ENCODE measurements around the gene CFB. TPM values are rescaled to one million over a fixed set of nuclear protein-coding genes. Genes with fewer than 3 reads are reported as not detected.

The CFB gene
- total RNA-seq, 4 donors from 2014 or later = 9.0 to 59.7 (median 39.6) TPM

DNA sequence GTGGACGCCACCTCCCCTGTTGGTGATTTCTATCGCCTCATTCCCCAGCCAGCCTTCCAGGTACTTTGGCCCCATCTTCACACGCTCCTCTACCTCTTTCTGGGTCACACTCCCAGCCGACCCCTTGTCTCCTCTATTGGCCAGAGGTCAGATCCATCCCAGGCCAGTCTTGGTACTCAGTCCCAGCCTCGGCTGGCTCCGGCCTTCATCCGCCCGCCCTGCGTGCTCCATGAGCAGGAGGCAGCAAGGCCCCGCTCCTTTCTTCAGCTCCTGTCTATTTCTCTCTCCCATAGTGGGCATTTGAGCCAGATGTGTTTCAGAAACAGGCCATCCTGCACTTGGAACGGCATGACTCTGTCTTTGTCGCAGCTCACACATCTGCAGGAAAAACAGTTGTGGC, 15.7 kb downstream of the CFB start:
- H3K9me3 ChIP-seq = no peaks in the 10 kb centered on the region
- no peak overlapping the region for H3K27ac ChIP-seq
- WGBS, 2 donors (ENCODE audit: low coverage in 1 of 2) = 80 to 96% methylated on average over 1 to 12 of the region's 12 CpGs
- H3K36me3 ChIP-seq = peaks cover 0 to 36% (median 9%) of the 10 kb centered on the region in 4 donors
- intact Hi-C loops (cut with DNase I; ENCODE audit: low total_unique reads) = no loop called here
- H3K4me1 ChIP-seq = peaks cover 11 to 23% (median 19%) of the 10 kb centered on the region in 4 donors
- no peak overlapping the region for H3K4me3 ChIP-seq
- TF ChIP-seq POLR2AphosphoS5 (IDR thresholded peaks at IDR 0.05) (no peak), POLR2A (IDR thresholded peaks at IDR 0.05) (no peak), EP300 (IDR thresholded peaks at IDR 0.05; ENCODE audit: low read depth) (no peak)
- TF ChIP-seq, protein P1, sequence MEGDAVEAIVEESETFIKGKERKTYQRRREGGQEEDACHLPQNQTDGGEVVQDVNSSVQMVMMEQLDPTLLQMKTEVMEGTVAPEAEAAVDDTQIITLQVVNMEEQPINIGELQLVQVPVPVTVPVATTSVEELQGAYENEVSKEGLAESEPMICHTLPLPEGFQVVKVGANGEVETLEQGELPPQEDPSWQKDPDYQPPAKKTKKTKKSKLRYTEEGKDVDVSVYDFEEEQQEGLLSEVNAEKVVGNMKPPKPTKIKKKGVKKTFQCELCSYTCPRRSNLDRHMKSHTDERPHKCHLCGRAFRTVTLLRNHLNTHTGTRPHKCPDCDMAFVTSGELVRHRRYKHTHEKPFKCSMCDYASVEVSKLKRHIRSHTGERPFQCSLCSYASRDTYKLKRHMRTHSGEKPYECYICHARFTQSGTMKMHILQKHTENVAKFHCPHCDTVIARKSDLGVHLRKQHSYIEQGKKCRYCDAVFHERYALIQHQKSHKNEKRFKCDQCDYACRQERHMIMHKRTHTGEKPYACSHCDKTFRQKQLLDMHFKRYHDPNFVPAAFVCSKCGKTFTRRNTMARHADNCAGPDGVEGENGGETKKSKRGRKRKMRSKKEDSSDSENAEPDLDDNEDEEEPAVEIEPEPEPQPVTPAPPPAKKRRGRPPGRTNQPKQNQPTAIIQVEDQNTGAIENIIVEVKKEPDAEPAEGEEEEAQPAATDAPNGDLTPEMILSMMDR (IDR thresholded peaks at IDR 0.05) = no peak
- no peak for DNase-seq
- in situ Hi-C loops (cut with MboI; ENCODE audit: low pct_ligation_motif_present in 1 of 4, low pct_unique_long_range_greater_than_20kb in 1 of 4, low sequenced_read_pairs in 3 of 4) = loop anchor here in 2 of 4 donors (25.0 kb wide), 1 partner anchor 101 kb away; no protein-coding TSS in a partner anchor
- H3K27me3 ChIP-seq = no peaks in the 10 kb centered on the region

DNA sequence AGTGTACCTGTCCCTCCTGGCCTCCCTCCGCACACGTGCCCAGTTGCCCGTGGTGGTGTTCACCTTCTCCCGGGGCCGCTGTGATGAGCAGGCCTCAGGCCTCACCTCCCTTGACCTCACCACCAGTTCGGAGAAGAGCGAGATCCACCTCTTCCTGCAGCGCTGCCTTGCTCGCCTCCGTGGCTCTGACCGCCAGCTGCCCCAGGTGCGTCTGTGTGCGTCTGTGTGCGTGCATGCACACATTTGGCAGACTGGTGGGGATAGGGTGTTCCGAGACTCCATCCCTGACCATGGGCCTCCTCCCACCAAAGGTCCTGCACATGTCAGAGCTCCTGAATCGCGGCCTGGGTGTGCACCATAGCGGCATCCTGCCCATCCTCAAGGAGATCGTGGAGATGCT, 18.0 kb downstream of the CFB start:
- 92% methylated on average over 19 of the region's 19 CpGs; no CpG with 5 or more reads in 1 of the 2 donors for WGBS, 2 donors (ENCODE audit: low coverage in 1 of 2)
- in situ Hi-C loops (cut with MboI; ENCODE audit: low pct_ligation_motif_present in 1 of 4, low pct_unique_long_range_greater_than_20kb in 1 of 4, low sequenced_read_pairs in 3 of 4) = loop anchor here in 2 of 4 donors (25.0 kb wide), 1 partner anchor 98 kb away; no protein-coding TSS in a partner anchor
- no peaks in the 10 kb centered on the region for H3K27me3 ChIP-seq
- intact Hi-C loops (cut with DNase I; ENCODE audit: low total_unique reads) = no loop called here
- no peak overlapping the region for H3K4me3 ChIP-seq
- peaks cover 5 to 12% (median 10%) of the 10 kb centered on the region in 4 donors for H3K4me1 ChIP-seq
- H3K9me3 ChIP-seq = no peaks in the 10 kb centered on the region
- no peak for DNase-seq
- no peak overlapping the region for H3K27ac ChIP-seq
- H3K36me3 ChIP-seq = peaks cover 0 to 54% (median 14%) of the 10 kb centered on the region in 4 donors
- TF ChIP-seq POLR2AphosphoS5 (IDR thresholded peaks at IDR 0.05) (no peak), POLR2A (IDR thresholded peaks at IDR 0.05) (no peak), EP300 (IDR thresholded peaks at IDR 0.05; ENCODE audit: low read depth) (no peak)
- TF ChIP-seq, protein P1 (IDR thresholded peaks at IDR 0.05) = no peak

DNA sequence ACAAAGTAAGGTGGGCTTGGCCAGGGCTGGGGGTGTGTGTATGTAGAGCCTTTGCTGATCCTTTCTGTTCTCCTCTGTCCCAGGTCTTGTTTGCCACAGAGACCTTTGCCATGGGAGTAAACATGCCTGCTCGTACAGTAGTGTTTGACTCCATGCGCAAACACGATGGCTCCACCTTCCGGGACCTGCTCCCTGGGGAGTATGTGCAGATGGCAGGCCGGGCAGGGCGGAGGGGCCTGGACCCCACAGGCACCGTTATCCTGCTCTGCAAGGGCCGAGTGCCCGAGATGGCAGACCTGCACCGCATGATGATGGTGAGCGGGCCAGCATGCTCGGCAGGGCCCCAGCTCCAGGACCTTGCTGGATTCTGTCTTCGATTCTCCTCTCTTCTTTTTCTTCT, 19.8 kb downstream of the CFB start:
- intact Hi-C loops (cut with DNase I; ENCODE audit: low total_unique reads) = no loop called here
- in situ Hi-C loops (cut with MboI; ENCODE audit: low pct_ligation_motif_present in 1 of 4, low pct_unique_long_range_greater_than_20kb in 1 of 4, low sequenced_read_pairs in 3 of 4) = loop anchor here in 2 of 4 donors (25.0 kb wide), 1 partner anchor 97 kb away; no protein-coding TSS in a partner anchor
- DNase-seq = no peak
- Histone ChIP-seq H3K4me1 (peaks cover 3 to 5% (median 5%) of the 10 kb centered on the region in 4 donors), H3K27ac (no peak overlapping the region), H3K27me3 (no peaks in the 10 kb centered on the region), H3K36me3 (peaks cover 0 to 54% (median 18%) of the 10 kb centered on the region in 4 donors), H3K9me3 (no peaks in the 10 kb centered on the region), H3K4me3 (no peak overlapping the region)
- no peak for TF ChIP-seq POLR2AphosphoS5 (IDR thresholded peaks at IDR 0.05)
- no peak for TF ChIP-seq POLR2A (IDR thresholded peaks at IDR 0.05)
- TF ChIP-seq, protein P1 (IDR thresholded peaks at IDR 0.05) = no peak
- TF ChIP-seq EP300 (IDR thresholded peaks at IDR 0.05; ENCODE audit: low read depth) = no peak
- WGBS, 2 donors (ENCODE audit: low coverage in 1 of 2) = 93% methylated on average over 12 of the region's 13 CpGs; no CpG with 5 or more reads in 1 of the 2 donors

DNA sequence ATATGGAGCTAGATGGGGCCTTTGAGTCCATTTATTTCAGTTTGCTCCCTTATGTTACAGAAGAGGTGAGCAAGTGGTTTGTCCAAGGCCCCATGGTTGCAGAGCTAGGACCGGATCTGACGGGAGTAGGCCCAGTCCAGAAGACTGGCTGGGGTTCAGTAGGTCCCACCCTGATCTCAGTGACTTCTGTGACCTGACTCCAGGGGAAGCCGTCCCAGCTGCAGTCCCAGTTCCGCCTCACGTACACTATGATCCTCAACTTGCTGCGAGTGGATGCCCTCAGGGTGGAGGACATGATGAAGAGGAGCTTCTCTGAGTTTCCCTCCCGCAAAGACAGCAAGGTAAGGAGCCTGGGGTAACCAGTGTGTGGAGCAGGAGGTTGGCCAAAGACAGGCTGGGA, 20.6 kb downstream of the CFB start:
- no peak for TF ChIP-seq EP300 (IDR thresholded peaks at IDR 0.05; ENCODE audit: low read depth)
- TF ChIP-seq, protein P1 (IDR thresholded peaks at IDR 0.05) = no peak
- no peak for TF ChIP-seq POLR2AphosphoS5 (IDR thresholded peaks at IDR 0.05)
- TF ChIP-seq POLR2A (IDR thresholded peaks at IDR 0.05) = no peak
- no peaks in the 10 kb centered on the region for H3K27me3 ChIP-seq
- intact Hi-C loops (cut with DNase I; ENCODE audit: low total_unique reads) (no loop called here), in situ Hi-C loops (cut with MboI; ENCODE audit: low pct_ligation_motif_present in 1 of 4, low pct_unique_long_range_greater_than_20kb in 1 of 4, low sequenced_read_pairs in 3 of 4) (loop anchor here in 2 of 4 donors (25.0 kb wide), 1 partner anchor 96 kb away; no protein-coding TSS in a partner anchor)
- H3K27ac ChIP-seq = no peak overlapping the region
- no peak overlapping the region for H3K4me3 ChIP-seq
- peaks cover 11 to 13% (median 13%) of the 10 kb centered on the region in 4 donors for H3K4me1 ChIP-seq
- H3K36me3 ChIP-seq = peaks cover 0 to 54% (median 18%) of the 10 kb centered on the region in 4 donors
- DNase-seq = no peak
- WGBS, 2 donors (ENCODE audit: low coverage in 1 of 2) = 94% methylated on average over 7 of the region's 7 CpGs; no CpG with 5 or more reads in 1 of the 2 donors
- no peaks in the 10 kb centered on the region for H3K9me3 ChIP-seq
